ENCODE data around the gene TMEM214.
"Not testable (repeated sequence)": the region's sequence is repeated elsewhere in the genome, so short reads cannot be mapped to it uniquely, and the experiment has no call there.

TMEM214 gene

DNA sequence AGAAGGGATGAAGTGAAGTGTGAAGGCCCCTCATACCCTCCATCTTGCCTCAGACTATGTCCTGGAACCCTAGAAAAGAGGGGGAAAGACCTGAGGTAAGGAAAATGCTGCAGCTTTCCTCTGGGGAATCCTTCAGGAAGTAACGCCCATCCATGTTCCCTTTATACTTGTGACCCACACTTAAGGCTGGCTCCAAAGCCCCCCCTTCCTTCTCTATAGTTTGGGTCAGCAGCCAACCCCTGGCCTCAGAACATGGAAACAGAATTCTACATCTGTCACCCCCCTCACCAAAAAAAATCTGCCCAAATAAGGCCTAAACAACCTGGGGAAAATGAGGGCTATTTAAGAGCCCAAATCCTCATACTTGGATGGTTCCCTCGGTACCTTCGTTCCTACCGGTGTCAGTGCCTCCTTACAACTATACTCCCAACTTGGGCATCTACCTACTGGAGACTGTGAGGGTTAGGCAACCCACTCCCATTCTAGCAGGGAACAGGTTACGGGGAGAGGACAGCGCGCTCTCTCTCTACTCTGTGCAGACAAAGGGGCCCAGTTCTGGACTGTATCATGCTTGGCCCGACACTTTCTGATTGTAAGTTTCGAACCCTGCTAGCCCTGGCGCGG lies 38.0 kb downstream of the TMEM214 start:
- no peak for DNase-seq (ENCODE audit: low spot score)

DNA sequence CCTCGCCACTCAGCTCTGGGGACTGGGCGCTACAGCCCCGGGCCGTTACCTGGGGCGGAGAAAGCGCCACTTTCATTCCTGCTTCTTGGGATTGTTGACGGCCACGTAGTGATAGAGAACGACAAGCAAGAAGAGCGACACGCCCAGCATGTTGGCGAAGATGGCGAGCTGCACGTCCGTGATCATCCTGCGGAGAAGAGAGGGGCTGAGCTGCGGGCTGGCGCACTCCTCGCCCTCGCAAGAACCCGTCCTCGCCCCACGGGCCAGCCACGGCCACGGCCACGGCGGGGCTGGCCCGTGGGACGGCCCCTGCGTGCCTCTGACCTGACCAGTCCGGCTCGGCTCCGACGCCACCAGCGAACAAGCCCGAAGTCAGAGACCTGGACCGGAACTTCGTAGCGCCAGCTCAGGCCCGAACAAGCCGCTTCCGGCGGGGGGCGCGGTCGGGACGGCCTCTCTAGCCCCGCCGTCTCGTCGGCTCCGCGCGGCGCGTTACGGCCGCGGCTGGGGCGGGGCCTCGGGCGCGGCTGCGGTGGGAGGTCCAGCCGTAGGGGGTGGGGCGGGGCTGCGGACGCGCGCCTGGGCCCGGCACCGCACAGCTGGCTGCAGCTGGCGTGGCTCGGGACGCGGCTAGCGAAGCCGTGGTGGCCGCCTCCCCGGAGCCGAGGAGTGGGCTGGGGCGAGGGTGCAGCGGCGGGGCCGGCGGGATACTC lies 38.7 kb downstream of the TMEM214 start, which contains the start of gene OST4:
OST4 (minus strand) TSS at position 378 of the 713 bp plus-strand sequence.
- DNase-seq (ENCODE audit: low spot score): peak; percentile 94

DNA sequence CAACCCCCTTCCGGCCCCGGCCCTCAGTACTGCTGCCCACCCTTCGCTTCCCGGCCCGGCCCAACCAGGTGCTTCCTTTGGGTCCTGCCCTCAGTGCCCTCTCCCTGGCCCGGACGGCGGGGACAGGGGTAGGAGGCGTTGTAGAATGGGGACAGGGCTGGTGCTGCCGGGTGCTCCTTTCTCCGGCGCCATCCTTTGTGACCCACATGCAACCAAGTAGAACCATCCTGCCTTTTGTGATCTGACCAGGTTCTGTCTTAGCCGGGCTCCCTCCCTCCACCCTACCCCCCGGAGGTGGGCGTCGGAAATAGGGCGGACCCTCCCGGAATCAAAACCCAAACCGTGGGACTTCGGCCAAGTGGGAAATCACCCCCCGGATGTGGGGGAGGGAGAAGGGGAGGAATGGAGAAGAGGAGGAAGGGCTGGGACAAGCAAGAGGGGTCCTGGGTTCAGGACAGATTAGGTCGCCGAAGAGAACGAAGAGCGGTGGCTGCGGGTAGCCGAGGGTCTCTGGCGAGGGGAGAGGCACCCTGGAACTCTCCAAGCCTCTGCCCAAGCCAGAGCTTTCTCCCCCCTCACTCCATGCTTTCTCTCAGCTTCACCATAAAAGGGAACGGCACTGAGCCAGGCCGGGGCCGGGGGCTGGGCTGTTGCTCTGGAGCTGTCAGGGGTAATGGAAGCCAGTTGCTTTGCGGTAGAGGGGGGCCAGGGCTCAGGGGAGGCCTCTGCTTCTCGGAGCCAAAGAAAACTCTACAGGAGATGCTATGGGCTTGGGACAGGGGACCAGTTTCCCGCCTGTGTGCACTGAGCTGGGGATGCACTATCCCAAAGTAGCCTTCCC lies 39.4 kb downstream of the TMEM214 start:
- no peak for DNase-seq (ENCODE audit: low spot score)

- no peak for DNase-seq (ENCODE audit: low spot score)
These were observed 40.2 kb downstream of the TMEM214 start for GRCh38 chr2:27072920-27073319.

DNA sequence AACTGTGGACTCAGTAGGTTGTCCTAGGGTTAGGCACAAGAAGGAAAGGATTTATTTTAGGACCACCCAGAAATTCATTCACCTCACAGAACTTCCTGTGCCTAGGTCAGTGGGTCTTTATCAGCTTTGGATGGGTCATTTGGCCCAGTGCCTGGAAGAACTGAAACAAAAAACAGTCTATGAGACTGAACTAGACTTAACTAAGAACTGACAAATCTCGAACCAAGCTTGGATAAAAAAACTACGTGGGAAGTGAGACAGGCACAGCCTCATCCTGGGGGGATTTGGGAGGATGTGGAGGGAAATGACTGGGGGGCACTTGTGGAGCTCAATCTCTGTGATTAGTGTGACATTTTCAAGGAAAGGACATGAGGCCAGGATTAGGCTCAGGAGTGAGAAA lies 41.0 kb downstream of the TMEM214 start:
- no peak for DNase-seq (ENCODE audit: low spot score)

DNA sequence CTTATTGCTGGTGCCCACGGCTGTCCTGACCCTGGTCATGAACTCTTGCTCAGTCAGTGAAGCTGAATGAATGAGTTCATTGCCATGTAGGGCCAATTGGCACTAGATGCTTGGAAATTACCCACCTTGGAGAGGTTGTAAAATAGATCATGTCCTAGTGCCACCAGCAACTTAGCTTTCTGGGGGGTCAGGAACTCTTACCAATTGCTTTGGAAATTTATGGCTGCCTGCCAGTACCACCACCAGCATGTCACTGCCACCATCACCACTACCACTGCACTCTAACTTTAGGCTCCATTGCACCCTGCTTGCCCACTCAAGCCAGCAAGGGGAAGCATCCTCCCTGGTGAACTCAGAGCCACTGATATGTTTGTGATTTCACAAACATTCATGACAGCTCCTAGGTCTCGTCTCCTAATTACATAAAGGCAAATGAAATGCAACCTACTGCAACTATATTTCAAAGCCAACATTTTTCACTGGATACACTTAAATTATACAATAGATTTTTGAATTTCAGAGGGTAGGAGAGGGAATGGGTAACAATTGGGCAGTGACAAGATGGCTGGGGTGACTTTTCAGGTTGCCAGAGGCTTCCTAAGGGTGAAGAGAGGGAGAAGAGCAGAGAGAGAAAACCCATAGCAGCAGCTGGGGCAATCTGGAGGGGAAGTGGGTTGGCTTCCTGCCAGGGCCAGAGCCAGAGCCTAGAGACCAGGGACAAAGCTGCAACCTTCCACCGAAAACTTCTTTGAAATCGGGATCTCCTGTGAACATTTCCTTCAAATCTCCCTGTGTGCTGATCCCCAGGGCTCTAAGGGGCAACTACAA lies 42.2 kb downstream of the TMEM214 start:
- no peak for DNase-seq (ENCODE audit: low spot score)

DNA sequence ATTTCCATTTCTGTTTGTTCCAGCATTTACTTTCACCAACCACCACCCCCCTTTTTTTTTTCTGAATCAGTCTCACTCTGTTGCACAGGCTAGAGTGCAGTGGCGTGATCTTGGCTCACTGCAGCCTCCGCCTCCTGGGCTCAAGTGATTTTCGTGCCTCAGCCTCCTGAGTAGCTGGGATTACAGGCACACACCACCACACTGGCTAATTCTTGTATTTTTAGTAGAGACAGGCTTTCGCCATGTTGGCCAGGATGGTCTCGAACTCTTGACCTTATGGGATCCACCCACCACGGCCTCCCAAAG lies 42.8 kb downstream of the TMEM214 start:
- DNase-seq (ENCODE audit: low spot score): not testable (repeated sequence)

GRCh38 chr2:27076323-27076722 lies 43.6 kb downstream of the TMEM214 start:
- DNase-seq (ENCODE audit: low spot score): no peak

DNA sequence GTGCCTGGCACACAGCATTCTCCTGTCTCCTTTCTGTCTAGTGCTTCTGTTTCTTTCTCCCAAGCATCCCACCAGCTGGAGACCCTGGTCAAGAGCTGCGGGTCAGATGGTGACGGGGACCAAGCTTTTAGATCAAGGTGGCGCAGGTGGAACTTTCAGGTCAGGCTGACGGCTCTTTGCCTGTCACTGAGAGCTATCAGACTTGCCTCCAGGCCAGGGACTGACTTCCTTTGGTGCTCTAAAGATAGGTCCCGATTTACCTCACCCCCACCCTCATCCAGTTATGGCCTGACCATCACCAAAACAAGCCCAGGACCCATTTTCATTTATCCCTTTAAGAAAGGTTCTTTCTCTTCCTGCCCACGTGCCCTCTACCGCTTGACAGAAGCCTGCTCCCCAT lies 44.5 kb downstream of the TMEM214 start:
- no peak for DNase-seq (ENCODE audit: low spot score)

DNA sequence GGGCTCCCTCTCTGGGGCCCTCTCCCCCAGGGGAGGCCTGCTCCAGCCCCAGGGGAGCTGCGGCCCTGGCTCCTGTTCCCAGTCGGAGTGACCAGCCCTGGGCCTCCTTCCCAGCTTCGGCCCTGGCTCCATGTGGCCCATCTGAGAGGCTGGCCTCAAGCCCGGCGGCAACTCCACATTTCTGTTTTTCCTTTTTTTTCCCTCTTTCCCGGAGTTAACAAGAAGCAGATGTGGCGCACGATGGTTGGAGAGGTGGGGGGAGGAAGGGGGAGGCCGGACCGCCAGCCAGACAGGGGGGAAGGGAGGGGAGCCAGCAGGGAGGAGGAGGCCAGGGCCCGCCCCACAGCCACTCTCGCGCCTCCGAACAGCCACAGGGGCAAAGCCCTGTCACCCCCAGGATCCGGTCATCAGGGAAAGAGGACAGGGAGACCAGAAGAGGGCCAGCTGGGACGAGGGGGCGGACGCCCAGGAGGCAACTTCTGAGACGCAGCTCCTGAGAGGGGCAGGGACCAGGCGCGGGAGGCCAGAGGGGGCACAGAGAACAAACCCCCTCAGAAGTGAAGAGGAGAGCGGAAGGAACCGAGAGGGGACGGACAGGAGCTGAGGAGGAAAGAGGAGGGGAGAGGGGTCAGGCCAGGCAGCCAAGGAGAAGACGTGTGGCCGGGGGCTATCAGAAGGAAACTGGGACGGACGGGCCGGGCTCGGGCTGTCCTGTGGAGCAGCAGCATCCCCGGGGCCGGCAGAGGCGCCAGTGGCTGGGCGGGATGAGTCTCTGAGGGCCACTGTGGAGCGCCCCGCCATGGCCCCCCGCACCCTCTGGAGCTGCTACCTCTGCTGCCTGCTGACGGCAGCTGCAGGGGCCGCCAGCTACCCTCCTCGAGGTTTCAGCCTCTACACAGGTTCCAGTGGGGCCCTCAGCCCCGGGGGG lies 45.8 kb downstream of the TMEM214 start, which contains the start of gene EMILIN1:
EMILIN1 (plus strand) TSS at position 349 of the 928 bp plus-strand sequence; CDS start at position 800, 451 bp downstream.
- DNase-seq (ENCODE audit: low spot score): no peak

- DNase-seq (ENCODE audit: low spot score): no peak
These were observed 46.7 kb downstream of the TMEM214 start for GRCh38 chr2:27079233-27080139.

DNA sequence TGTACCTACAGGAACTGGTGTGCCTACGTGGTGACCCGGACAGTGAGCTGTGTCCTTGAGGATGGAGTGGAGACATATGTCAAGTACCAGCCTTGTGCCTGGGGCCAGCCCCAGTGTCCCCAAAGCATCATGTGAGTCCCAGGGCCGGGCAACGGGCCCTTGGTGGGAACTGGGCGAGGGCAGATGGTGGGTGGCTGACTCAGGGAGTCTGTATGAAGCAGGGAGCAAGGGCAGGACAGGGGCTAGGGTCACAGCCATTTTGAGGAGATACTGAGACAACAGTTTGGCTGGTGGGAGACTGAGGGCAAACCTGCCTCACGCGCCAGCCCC lies 47.3 kb downstream of the TMEM214 start:
- no peak for DNase-seq (ENCODE audit: low spot score)

- DNase-seq (ENCODE audit: low spot score): no peak
These were observed 47.8 kb downstream of the TMEM214 start for GRCh38 chr2:27080603-27080936.

- DNase-seq (ENCODE audit: low spot score): no peak
These were observed 49.4 kb downstream of the TMEM214 start for GRCh38 chr2:27081984-27082772.

DNA sequence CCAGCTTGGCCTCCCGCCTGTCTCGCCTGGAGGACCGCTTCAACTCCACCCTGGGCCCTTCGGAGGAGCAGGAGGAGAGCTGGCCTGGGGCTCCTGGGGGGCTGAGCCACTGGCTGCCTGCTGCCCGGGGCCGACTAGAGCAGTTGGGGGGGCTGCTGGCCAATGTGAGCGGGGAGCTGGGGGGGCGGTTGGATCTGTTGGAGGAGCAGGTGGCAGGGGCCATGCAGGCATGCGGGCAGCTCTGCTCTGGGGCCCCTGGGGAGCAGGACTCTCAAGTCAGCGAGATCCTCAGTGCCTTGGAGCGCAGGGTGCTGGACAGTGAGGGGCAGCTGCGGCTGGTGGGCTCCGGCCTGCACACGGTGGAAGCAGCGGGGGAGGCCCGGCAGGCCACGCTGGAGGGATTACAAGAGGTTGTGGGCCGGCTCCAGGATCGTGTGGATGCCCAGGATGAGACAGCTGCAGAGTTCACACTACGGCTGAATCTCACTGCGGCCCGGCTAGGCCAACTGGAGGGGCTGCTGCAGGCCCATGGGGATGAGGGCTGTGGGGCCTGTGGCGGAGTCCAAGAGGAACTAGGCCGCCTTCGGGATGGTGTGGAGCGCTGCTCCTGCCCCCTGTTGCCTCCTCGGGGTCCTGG lies 50.1 kb downstream of the TMEM214 start:
- no peak for DNase-seq (ENCODE audit: low spot score)

DNA sequence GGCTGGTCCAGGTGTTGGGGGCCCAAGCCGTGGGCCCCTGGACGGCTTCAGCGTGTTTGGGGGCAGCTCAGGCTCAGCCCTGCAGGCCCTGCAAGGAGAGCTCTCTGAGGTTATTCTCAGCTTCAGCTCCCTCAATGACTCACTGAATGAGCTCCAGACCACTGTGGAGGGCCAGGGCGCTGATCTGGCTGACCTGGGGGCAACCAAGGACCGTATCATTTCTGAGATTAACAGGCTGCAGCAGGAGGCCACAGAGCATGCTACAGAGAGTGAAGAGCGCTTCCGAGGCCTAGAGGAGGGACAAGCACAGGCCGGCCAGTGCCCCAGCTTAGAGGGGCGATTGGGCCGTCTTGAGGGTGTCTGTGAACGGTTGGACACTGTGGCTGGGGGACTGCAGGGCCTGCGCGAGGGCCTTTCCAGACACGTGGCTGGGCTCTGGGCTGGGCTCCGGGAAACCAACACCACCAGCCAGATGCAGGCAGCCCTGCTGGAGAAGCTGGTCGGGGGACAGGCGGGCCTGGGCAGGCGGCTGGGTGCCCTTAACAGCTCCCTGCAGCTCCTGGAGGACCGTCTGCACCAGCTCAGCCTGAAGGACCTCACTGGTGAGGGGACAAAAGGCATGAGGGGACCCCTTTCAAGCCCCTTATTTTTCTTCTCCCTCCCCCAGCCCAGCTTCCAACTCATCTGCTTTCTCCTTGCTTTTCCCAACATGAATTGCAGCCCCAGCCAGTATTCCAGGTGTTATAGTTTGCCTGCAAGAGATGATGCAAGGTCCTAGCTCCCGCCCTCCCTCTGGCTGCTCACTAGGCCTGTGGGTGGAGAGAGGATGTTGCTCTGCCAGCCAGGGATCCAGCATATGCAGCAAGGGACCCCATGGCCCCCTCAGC lies 50.9 kb downstream of the TMEM214 start:
- DNase-seq (ENCODE audit: low spot score): no peak

DNA sequence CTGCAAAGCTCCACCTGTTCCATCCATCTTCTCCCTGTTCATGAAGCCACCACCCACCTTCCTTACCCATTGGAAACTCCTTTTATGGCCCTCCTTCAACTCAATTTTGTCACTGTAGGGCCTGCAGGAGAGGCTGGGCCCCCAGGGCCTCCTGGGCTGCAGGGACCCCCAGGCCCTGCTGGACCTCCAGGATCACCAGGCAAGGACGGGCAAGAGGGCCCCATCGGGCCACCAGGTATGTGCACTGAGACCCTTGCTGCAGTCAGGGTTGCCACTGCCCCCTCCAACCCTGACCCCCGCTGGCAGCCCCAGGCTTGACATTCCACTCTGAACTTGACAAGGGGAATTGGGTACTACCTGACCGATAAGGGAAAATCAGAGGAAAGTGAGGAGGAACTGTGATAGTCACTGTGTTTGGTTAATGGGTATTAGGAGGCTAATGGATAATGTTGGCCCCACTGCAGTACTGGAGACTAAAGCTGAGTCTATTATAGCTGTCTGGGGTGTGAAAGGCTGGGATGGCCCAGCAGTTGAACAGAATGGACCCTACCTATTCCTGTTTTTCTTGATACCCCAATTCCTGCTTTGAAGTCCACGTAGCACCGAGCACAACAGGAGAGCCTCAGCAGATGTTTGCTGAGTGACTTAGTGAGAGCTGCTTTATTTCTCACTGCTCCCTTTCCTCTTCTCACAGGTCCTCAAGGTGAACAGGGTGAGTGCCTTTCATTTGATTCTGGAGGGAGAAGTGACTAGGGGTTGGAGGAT lies 51.7 kb downstream of the TMEM214 start:
- DNase-seq (ENCODE audit: low spot score): no peak
